Mesothelial cell of epicardium (in vitro differentiated cells): ENCODE data around the gene NPSR1. TPM values are rescaled to one million over a fixed set of nuclear protein-coding genes. Genes with fewer than 3 reads are reported as not detected.

Experiments
- DNase-seq, 2 experiments: peaks; one replicate each; pipeline ENCODE4 v3.0.0; 2021; ENCODE audit warnings: low spot score in 2 of 2; ENCODE audit not compliant: unreplicated experiment in 2 of 2
- H3K27ac Mint-ChIP-seq: 2 replicates; pipeline ENCODE4 v1.8.0; 2021; ENCODE audit warnings: mixed read lengths
- H3K27me3 Mint-ChIP-seq: 2 replicates; pipeline ENCODE4 v1.8.0; 2021; ENCODE audit warnings: low read depth, mixed read lengths
- H3K36me3 Mint-ChIP-seq: 2 replicates; pipeline ENCODE4 v1.8.0; 2021; ENCODE audit warnings: mixed read lengths
- H3K4me1 Mint-ChIP-seq: 2 replicates; pipeline ENCODE4 v1.8.0; 2021; ENCODE audit warnings: mixed read lengths
- H3K4me3 Mint-ChIP-seq: 2 replicates; pipeline ENCODE4 v1.8.0; 2021; ENCODE audit warnings: mild to moderate bottlenecking, moderate library complexity, mixed read lengths
- H3K9me3 Mint-ChIP-seq: 2 replicates; pipeline ENCODE4 v1.8.0; 2021; ENCODE audit warnings: mixed read lengths
- CTCF ChIP-seq: fragments of 200-600 bp; sonication (generic); IDR thresholded peaks from one replicate; pipeline ENCODE4 v1.5.0; 2021; ENCODE audit warnings: antibody characterized with exemption; ENCODE audit not compliant: unreplicated experiment
- total RNA-seq: library from RNA; stranded (reverse); gene quantifications from 3 replicates; pipeline ENCODE4 v1.2.1, GENCODE V29; 2021

NPSR1 gene
- total RNA-seq, 1 donor from 2014 or later = not detected

DNA sequence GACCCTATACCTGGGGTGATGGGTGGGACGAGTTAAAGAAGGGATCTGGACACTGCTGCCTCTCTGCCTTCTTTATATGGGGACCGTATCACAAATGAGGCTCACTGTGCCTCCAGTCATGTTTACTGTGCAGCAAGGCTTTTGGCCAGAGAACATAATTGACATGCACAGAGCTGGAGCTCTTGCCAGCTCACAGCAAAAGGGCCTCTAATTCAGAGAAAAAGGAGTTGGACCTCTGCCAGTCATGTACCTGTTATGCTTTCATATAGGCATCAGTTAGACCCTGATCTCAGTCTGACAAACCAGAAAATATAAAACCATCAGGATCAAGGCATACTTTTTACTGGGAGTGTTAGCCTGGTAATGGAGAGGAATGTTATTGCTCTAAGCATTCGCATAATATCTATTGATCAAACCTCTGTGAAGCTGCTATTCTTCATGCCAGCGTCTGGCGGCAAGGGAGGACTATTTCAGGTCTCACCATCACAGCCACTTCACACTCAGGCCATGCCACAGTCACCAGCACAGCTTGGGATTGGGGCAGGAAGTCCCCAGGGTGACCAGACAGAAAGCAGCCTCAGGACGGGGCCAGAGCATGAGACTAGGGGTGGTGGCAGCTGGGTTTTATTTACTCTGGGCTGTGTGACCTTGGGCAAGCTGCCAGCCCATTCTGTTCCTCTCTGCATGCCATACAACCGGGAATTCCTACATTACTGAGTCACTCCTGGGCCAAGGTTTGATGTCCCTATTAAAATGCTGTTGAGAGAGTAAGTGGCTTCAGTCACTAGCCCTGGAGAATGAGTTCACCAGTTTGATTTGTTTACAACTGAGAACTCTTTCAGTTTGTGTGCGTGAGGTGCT is 90.1 kb downstream of the NPSR1 start:
- H3K4me1 Mint-ChIP-seq = peaks cover 16% of the 10 kb centered on the region
- TF ChIP-seq CTCF = no peak
- H3K9me3 Mint-ChIP-seq = peaks cover 4% of the 10 kb centered on the region
- DNase-seq = peak; percentile 33 to 51
- no peak overlapping the region for H3K4me3 Mint-ChIP-seq
- peak overlapping the region; percentile 81 for H3K27ac Mint-ChIP-seq
- H3K27me3 Mint-ChIP-seq = no peaks in the 10 kb centered on the region
- no peaks in the 10 kb centered on the region for H3K36me3 Mint-ChIP-seq

- peak overlapping the region; percentile 81 for H3K27ac Mint-ChIP-seq
- no peak for DNase-seq
- no peak overlapping the region for H3K4me3 Mint-ChIP-seq
- no peaks in the 10 kb centered on the region for H3K27me3 Mint-ChIP-seq
- H3K9me3 Mint-ChIP-seq = no peaks in the 10 kb centered on the region
- TF ChIP-seq CTCF = no peak
- no peaks in the 10 kb centered on the region for H3K36me3 Mint-ChIP-seq
- H3K4me1 Mint-ChIP-seq = peaks cover 16% of the 10 kb centered on the region
Observed at GRCh38 chr7:34748728-34749089, 90.7 kb downstream of the NPSR1 start.

- no peak overlapping the region for H3K27ac Mint-ChIP-seq
- H3K36me3 Mint-ChIP-seq = no peaks in the 10 kb centered on the region
- peaks cover 16% of the 10 kb centered on the region for H3K4me1 Mint-ChIP-seq
- no peak for TF ChIP-seq CTCF
- H3K4me3 Mint-ChIP-seq = no peak overlapping the region
- H3K9me3 Mint-ChIP-seq = no peaks in the 10 kb centered on the region
- H3K27me3 Mint-ChIP-seq = no peaks in the 10 kb centered on the region
- DNase-seq = no peak
Observed at GRCh38 chr7:34749446-34749845, 91.4 kb downstream of the NPSR1 start.

GRCh38 chr7:34750209-34750608 is 92.2 kb downstream of the NPSR1 start:
- TF ChIP-seq CTCF = no peak
- Mint-ChIP-seq H3K27me3 (no peaks in the 10 kb centered on the region), H3K36me3 (no peaks in the 10 kb centered on the region), H3K27ac (no peak overlapping the region), H3K4me3 (no peak overlapping the region), H3K9me3 (no peaks in the 10 kb centered on the region), H3K4me1 (peaks cover 16% of the 10 kb centered on the region)
- no peak for DNase-seq

DNA sequence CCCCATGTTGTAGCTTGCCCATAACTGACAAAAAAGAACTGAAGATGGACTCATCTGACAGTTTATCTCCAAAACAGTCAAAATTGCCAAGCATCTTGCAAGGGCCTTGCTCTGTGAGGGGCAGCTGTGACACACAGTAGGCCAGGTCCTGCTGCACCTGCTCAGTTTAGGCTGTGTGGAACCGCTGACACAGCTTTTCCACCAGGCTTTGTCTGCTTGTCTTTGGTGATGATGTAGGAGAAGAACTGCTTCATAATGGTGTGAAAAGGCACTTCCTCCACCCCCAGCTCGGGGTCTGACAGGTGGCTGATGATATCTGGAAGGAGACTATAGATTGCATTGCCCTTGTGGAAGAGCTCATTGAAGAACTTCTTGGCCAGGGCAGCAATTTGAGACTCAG is 92.6 kb downstream of the NPSR1 start:
- no peak for TF ChIP-seq CTCF
- Mint-ChIP-seq H3K36me3 (no peaks in the 10 kb centered on the region), H3K27ac (no peak overlapping the region), H3K4me1 (peaks cover 16% of the 10 kb centered on the region), H3K9me3 (no peaks in the 10 kb centered on the region), H3K4me3 (no peak overlapping the region), H3K27me3 (no peaks in the 10 kb centered on the region)
- DNase-seq = no peak
